Thyroid gland (tissue), 4 donors: ENCODE results near the gene ADAMTS14.

Experiments
- CTCF ChIP-seq, 6 experiments: fragments of 200-600 bp in 3 of 6; fragments of 450-650 bp in 3 of 6; sonication (generic) in 3 of 6; IDR thresholded peaks; one replicate each; pipeline ENCODE4 v1.5.1; 2016 to 2019; ENCODE audit warnings: antibody characterized with exemption in 6 of 6, mild to moderate bottlenecking in 2 of 6, inconsistent platforms in 1 of 6, moderate library complexity in 1 of 6
- POLR2A ChIP-seq, 2 donors: fragments of 450-650 bp; IDR thresholded peaks; one replicate each; pipeline ENCODE4 v1.6.1; 2017; ENCODE audit warnings: antibody characterized with exemption in 2 of 2, mild to moderate bottlenecking in 2 of 2, moderate library complexity in 1 of 2

GRCh38 chr10:70803775-70804420, 131.6 kb downstream of the ADAMTS14 start:
- TF ChIP-seq CTCF (IDR thresholded peaks at IDR 0.05): no peak
- no peak for TF ChIP-seq POLR2A (IDR thresholded peaks at IDR 0.05)
